Hematopoietic multipotent progenitor cell treated with erythropoietin and hydrocortisone succinate and interleukin-3 and kit ligand, for 15 days (in vitro differentiated cells): ENCODE results near the gene BCORL1.

Source experiments
- DNase-seq: peaks from one replicate; pipeline ENCODE4 v3.0.0-alpha.2; 2015; ENCODE audit warnings: low spot score

BCORL1 gene

GRCh38 chrX:130057209-130057608, 74.8 kb downstream of the BCORL1 start:
- no peak for DNase-seq

GRCh38 chrX:130058652-130059051, 76.2 kb downstream of the BCORL1 start:
- DNase-seq: no peak

- peak; percentile 78 for DNase-seq
Measured at GRCh38 chrX:130060122-130061069, 78.0 kb downstream of the BCORL1 start.

- no peak for DNase-seq
Measured at GRCh38 chrX:130066975-130067615, 84.7 kb downstream of the BCORL1 start.

GRCh38 chrX:130071611-130072344, 89.3 kb downstream of the BCORL1 start:
- DNase-seq: no peak

GRCh38 chrX:130072345-130072740, 89.9 kb downstream of the BCORL1 start:
- no peak for DNase-seq

- DNase-seq: no peak
Measured at GRCh38 chrX:130075777-130076176, 93.3 kb downstream of the BCORL1 start.

- DNase-seq: peak; percentile 70
Measured at GRCh38 chrX:130079824-130080406, 97.5 kb downstream of the BCORL1 start.

- DNase-seq: no peak
Measured at GRCh38 chrX:130080791-130081367, 98.4 kb downstream of the BCORL1 start.

GRCh38 chrX:130081421-130082045, 99.1 kb downstream of the BCORL1 start:
- DNase-seq: no peak

GRCh38 chrX:130082244-130083106, 100.0 kb downstream of the BCORL1 start:
- DNase-seq: no peak

GRCh38 chrX:130083107-130083490, 100.7 kb downstream of the BCORL1 start:
- DNase-seq: no peak

- no peak for DNase-seq
Measured at GRCh38 chrX:130083656-130084382, 101.4 kb downstream of the BCORL1 start.

GRCh38 chrX:130084631-130085237, 102.3 kb downstream of the BCORL1 start:
- no peak for DNase-seq

- no peak for DNase-seq
Measured at GRCh38 chrX:130085551-130086446, 103.4 kb downstream of the BCORL1 start.

- DNase-seq: no peak
Measured at GRCh38 chrX:130086447-130087206, 104.2 kb downstream of the BCORL1 start.

- no peak for DNase-seq
Measured at GRCh38 chrX:130090364-130090763, 107.9 kb downstream of the BCORL1 start.
